Peyer's patch (tissue), 4 donors: ENCODE measurements around the gene ARSA.
"Not testable (repeated sequence)": the region's sequence is repeated elsewhere in the genome, so short reads cannot be mapped to it uniquely, and the experiment has no call there.

Source experiments
- POLR2A ChIP-seq, 2 donors: fragments of 450-650 bp; IDR thresholded peaks; one replicate each; pipeline ENCODE4 v1.5.1; 2017; ENCODE audit warnings: antibody characterized with exemption in 2 of 2, mild to moderate bottlenecking in 2 of 2, moderate library complexity in 2 of 2
- TF ChIP-seq, protein P1 (sequence below), 6 experiments: fragments of 450-650 bp in 4 of 6; fragments of 200-600 bp in 2 of 6; sonication (generic) in 1 of 6; IDR thresholded peaks; one replicate each; pipeline ENCODE4 v1.5.1; 2017 to 2019; ENCODE audit warnings: antibody characterized with exemption in 6 of 6, mild to moderate bottlenecking in 3 of 6, moderate library complexity in 1 of 6

- not testable (repeated sequence) for TF ChIP-seq POLR2A (IDR thresholded peaks at IDR 0.05)
- TF ChIP-seq, protein P1, sequence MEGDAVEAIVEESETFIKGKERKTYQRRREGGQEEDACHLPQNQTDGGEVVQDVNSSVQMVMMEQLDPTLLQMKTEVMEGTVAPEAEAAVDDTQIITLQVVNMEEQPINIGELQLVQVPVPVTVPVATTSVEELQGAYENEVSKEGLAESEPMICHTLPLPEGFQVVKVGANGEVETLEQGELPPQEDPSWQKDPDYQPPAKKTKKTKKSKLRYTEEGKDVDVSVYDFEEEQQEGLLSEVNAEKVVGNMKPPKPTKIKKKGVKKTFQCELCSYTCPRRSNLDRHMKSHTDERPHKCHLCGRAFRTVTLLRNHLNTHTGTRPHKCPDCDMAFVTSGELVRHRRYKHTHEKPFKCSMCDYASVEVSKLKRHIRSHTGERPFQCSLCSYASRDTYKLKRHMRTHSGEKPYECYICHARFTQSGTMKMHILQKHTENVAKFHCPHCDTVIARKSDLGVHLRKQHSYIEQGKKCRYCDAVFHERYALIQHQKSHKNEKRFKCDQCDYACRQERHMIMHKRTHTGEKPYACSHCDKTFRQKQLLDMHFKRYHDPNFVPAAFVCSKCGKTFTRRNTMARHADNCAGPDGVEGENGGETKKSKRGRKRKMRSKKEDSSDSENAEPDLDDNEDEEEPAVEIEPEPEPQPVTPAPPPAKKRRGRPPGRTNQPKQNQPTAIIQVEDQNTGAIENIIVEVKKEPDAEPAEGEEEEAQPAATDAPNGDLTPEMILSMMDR (IDR thresholded peaks at IDR 0.05): not testable (repeated sequence)
Measured at GRCh38 chr22:50608058-50608840, 19.7 kb downstream of the ARSA start.
